Activated CD4-positive, alpha-beta memory T cell treated with anti-CD3 and anti-CD28 coated beads for 36 hours (primary cell): ENCODE measurements around the gene TMEM41B. TPM values are rescaled to one million over a fixed set of nuclear protein-coding genes. Genes with fewer than 3 reads are reported as not detected.
"Not testable (repeated sequence)": the region's sequence is repeated elsewhere in the genome, so short reads cannot be mapped to it uniquely, and the experiment has no call there.

Experiments
- CTCF ChIA-PET: fragments of 350-600 bp; sonication (Branson Sonifier 250); formaldehyde crosslinking; loops from one replicate; lab custom pipeline; 2021; ENCODE audit warnings: antibody characterized with exemption, inconsistent platforms; lab: Charles Lee
- POLR2A ChIA-PET: fragments of 350-600 bp; sonication (Branson Sonifier 250); formaldehyde crosslinking; loops from one replicate; lab custom pipeline; 2021; ENCODE audit warnings: antibody characterized with exemption; lab: Charles Lee
- DNase-seq: peaks from one replicate; pipeline ENCODE4 v3.0.0-alpha.2; 2020
- H3K27ac Mint-ChIP-seq: one replicate; pipeline ENCODE4 v1.8.0; 2021; ENCODE audit warnings: mixed read lengths
- H3K27me3 Mint-ChIP-seq: one replicate; pipeline ENCODE4 v1.8.0; 2021; ENCODE audit warnings: mixed read lengths
- H3K36me3 Mint-ChIP-seq: one replicate; pipeline ENCODE4 v1.8.0; 2021; ENCODE audit warnings: mixed read lengths
- H3K4me1 Mint-ChIP-seq: one replicate; pipeline ENCODE4 v1.8.0; 2021; ENCODE audit warnings: low read depth, mixed read lengths
- H3K4me3 Mint-ChIP-seq: one replicate; pipeline ENCODE4 v1.8.0; 2021; ENCODE audit warnings: mild to moderate bottlenecking, mixed read lengths
- H3K9me3 Mint-ChIP-seq: one replicate; pipeline ENCODE4 v1.8.0; 2021; ENCODE audit warnings: mixed read lengths
- intact Hi-C: fragments of 100-400 bp; cut with micrococcal nuclease; formaldehyde crosslinking; loops from one replicate; pipeline ENCODE4 v1.15.1; 2023
- total RNA-seq, 2 experiments: library from RNA; stranded (reverse); gene quantifications; one replicate each; pipeline ENCODE4 v1.2.3, GENCODE V29; 2021

TMEM41B gene
- total RNA-seq, 2 experiments from 2014 or later = 33.6 to 36.1 TPM

GRCh38 chr11:9266132-9266736 lies 48.2 kb downstream of the TMEM41B start:
- intact Hi-C loops = no loop called here
- POLR2A ChIA-PET = interaction anchor here (0.9 to 2.7 kb wide), 2 partner anchors 14 to 16 kb away, joined by 3 to 10 read pairs; no protein-coding TSS in a partner anchor
- Mint-ChIP-seq H3K9me3 (no peaks in the 10 kb centered on the region), H3K36me3 (peaks cover 7% of the 10 kb centered on the region), H3K4me3 (peak overlapping the region; percentile 71), H3K27ac (peak overlapping the region; percentile 59), H3K4me1 (peaks cover 24% of the 10 kb centered on the region), H3K27me3 (peaks cover 7% of the 10 kb centered on the region)
- CTCF ChIA-PET = interaction anchor here (0.6 to 1.2 kb wide), 2 partner anchors 101 to 1373 kb away, joined by 3 read pairs; no protein-coding TSS in a partner anchor
- no peak for DNase-seq

GRCh38 chr11:9265211-9266131 lies 48.9 kb downstream of the TMEM41B start, which contains the start of gene DENND5A:
Gene DENND5A (minus strand): TSS chr11:9265350. CDS start chr11:9265069, 281 bp downstream.
- intact Hi-C loops = loop anchor here (2.0 kb wide), 3 partner anchors 15 to 263 kb away; no protein-coding TSS in a partner anchor
- peaks cover 8% of the 10 kb centered on the region for H3K27me3 Mint-ChIP-seq
- H3K27ac Mint-ChIP-seq = peak within 1 kb of the TSS; percentile 96
- peaks cover 7% of the 10 kb centered on the region for H3K36me3 Mint-ChIP-seq
- ChIA-PET POLR2A (interaction anchor here (0.9 to 2.7 kb wide), 7 partner anchors 14 to 348 kb away, joined by 3 to 13 read pairs (median 7); partner anchors contain the start of genes IPO7 and ZNF143), CTCF (interaction anchor here (0.6 to 1.3 kb wide), 5 partner anchors 15 to 1372 kb away, joined by 3 to 6 read pairs (median 3); no protein-coding TSS in a partner anchor)
- DNase-seq = peak; percentile 69
- H3K4me3 Mint-ChIP-seq = peak within 1 kb of the TSS; percentile 89
- H3K4me1 Mint-ChIP-seq = peaks cover 30% of the 10 kb centered on the region
- H3K9me3 Mint-ChIP-seq = no peaks in the 10 kb centered on the region

GRCh38 chr11:9264316-9265210 lies 49.8 kb downstream of the TMEM41B start:
- Mint-ChIP-seq H3K27me3 (peaks cover 10% of the 10 kb centered on the region), H3K27ac (peak overlapping the region; percentile 96), H3K9me3 (no peaks in the 10 kb centered on the region), H3K4me3 (peak overlapping the region; percentile 89), H3K36me3 (peaks cover 9% of the 10 kb centered on the region), H3K4me1 (peaks cover 37% of the 10 kb centered on the region)
- CTCF ChIA-PET = interaction anchor here (0.6 to 1.3 kb wide), 4 partner anchors 14 to 195 kb away, joined by 3 to 6 read pairs (median 4); no protein-coding TSS in a partner anchor
- POLR2A ChIA-PET = interaction anchor here (0.7 to 2.7 kb wide), 9 partner anchors 13 to 348 kb away, joined by 3 to 13 read pairs (median 5); partner anchors contain the start of genes IPO7 and ZNF143
- peak; percentile 71 for DNase-seq
- intact Hi-C loops = loop anchor here (1.0 to 5.0 kb wide), 9 partner anchors 14 to 352 kb away; partner anchors contain the start of genes AKIP1 and TMEM41B

- POLR2A ChIA-PET = interaction anchor here (1.0 to 2.7 kb wide), 7 partner anchors 12 to 197 kb away, joined by 3 to 13 read pairs (median 7); partner anchors contain the start of genes IPO7 and ZNF143
- Mint-ChIP-seq H3K4me3 (peak overlapping the region; percentile 89), H3K27ac (peak overlapping the region; percentile 96), H3K4me1 (peaks cover 37% of the 10 kb centered on the region), H3K9me3 (no peaks in the 10 kb centered on the region), H3K36me3 (peaks cover 9% of the 10 kb centered on the region), H3K27me3 (peaks cover 10% of the 10 kb centered on the region)
- CTCF ChIA-PET = interaction anchor here (1.2 to 1.3 kb wide), 2 partner anchors 14 to 53 kb away, joined by 3 to 6 read pairs; no protein-coding TSS in a partner anchor
- intact Hi-C loops = loop anchor here (1.0 to 5.0 kb wide), 9 partner anchors 14 to 352 kb away; partner anchors contain the start of genes AKIP1 and TMEM41B
- DNase-seq = peak; percentile 69
These were observed 50.5 kb downstream of the TMEM41B start for GRCh38 chr11:9263840-9264315.

- H3K4me1 Mint-ChIP-seq = peaks cover 41% of the 10 kb centered on the region
- H3K9me3 Mint-ChIP-seq, H3K4me3 Mint-ChIP-seq, H3K27me3 Mint-ChIP-seq, DNase-seq, H3K27ac Mint-ChIP-seq: not testable (repeated sequence)
- H3K36me3 Mint-ChIP-seq = peaks cover 14% of the 10 kb centered on the region
- CTCF ChIA-PET = interaction anchor here (1.2 to 1.7 kb wide), 2 partner anchors 9 to 95 kb away, joined by 3 to 4 read pairs; no protein-coding TSS in a partner anchor
- intact Hi-C loops = loop anchor here (5.0 kb wide), 1 partner anchor 348 kb away; the partner anchor contains the start of gene AKIP1
- POLR2A ChIA-PET = interaction anchor here (0.6 to 1.3 kb wide), 2 partner anchors 9 to 19 kb away, joined by 3 to 4 read pairs; no protein-coding TSS in a partner anchor
These were observed 53.6 kb downstream of the TMEM41B start for GRCh38 chr11:9260838-9261146.

- Mint-ChIP-seq H3K9me3 (peaks cover 5% of the 10 kb centered on the region), H3K27ac (no peak overlapping the region), H3K27me3 (peaks cover 3% of the 10 kb centered on the region), H3K4me1 (peaks cover 40% of the 10 kb centered on the region), H3K4me3 (no peak overlapping the region), H3K36me3 (peaks cover 15% of the 10 kb centered on the region)
- ChIA-PET POLR2A (interaction anchor here (0.6 to 1.3 kb wide), 2 partner anchors 9 to 20 kb away, joined by 3 to 4 read pairs; no protein-coding TSS in a partner anchor), CTCF (interaction anchor here (1.2 to 1.7 kb wide), 2 partner anchors 8 to 95 kb away, joined by 3 to 4 read pairs; no protein-coding TSS in a partner anchor)
- intact Hi-C loops = loop anchor here (5.0 kb wide), 1 partner anchor 348 kb away; the partner anchor contains the start of gene AKIP1
- no peak for DNase-seq
These were observed 54.2 kb downstream of the TMEM41B start for GRCh38 chr11:9259981-9260837.

- CTCF ChIA-PET, H3K27ac Mint-ChIP-seq, H3K9me3 Mint-ChIP-seq, intact Hi-C loops, POLR2A ChIA-PET, DNase-seq, H3K4me3 Mint-ChIP-seq, H3K27me3 Mint-ChIP-seq: not testable (repeated sequence)
- Mint-ChIP-seq H3K36me3 (peaks cover 11% of the 10 kb centered on the region), H3K4me1 (peaks cover 32% of the 10 kb centered on the region)
These were observed 56.1 kb downstream of the TMEM41B start for GRCh38 chr11:9258279-9258678.

GRCh38 chr11:9254416-9254815 lies 60.0 kb downstream of the TMEM41B start:
- ChIA-PET CTCF (no interaction called here), POLR2A (no interaction called here)
- Mint-ChIP-seq H3K36me3 (peaks cover 11% of the 10 kb centered on the region), H3K4me3 (no peak overlapping the region), H3K27me3 (no peaks in the 10 kb centered on the region), H3K9me3 (peaks cover 5% of the 10 kb centered on the region), H3K27ac (no peak overlapping the region), H3K4me1 (peaks cover 36% of the 10 kb centered on the region)
- intact Hi-C loops = no loop called here
- no peak for DNase-seq

- CTCF ChIA-PET = interaction anchor here (0.7 to 1.5 kb wide), 2 partner anchors 8 to 157 kb away, joined by 3 to 4 read pairs; no protein-coding TSS in a partner anchor
- no peaks in the 10 kb centered on the region for H3K9me3 Mint-ChIP-seq
- POLR2A ChIA-PET = interaction anchor here (1.1 to 1.4 kb wide), 2 partner anchors 9 to 207 kb away, joined by 4 to 5 read pairs; partner anchors contain the start of gene ZNF143
- no peak overlapping the region for H3K4me3 Mint-ChIP-seq
- H3K4me1 Mint-ChIP-seq = peaks cover 43% of the 10 kb centered on the region
- intact Hi-C loops = no loop called here
- no peak overlapping the region for H3K27ac Mint-ChIP-seq
- DNase-seq = no peak
- peaks cover 7% of the 10 kb centered on the region for H3K36me3 Mint-ChIP-seq
- H3K27me3 Mint-ChIP-seq = no peaks in the 10 kb centered on the region
These were observed 61.3 kb downstream of the TMEM41B start for GRCh38 chr11:9253086-9253485.
